B cell (primary cell): ENCODE data around the gene CXorf49. TPM values are rescaled to one million over a fixed set of nuclear protein-coding genes. Genes with fewer than 3 reads are reported as not detected.
A peak's percentile ranks its signal among the peaks of the same experiment; 100 is the strongest.
"Not testable (repeated sequence)": the region's sequence is repeated elsewhere in the genome, so short reads cannot be mapped to it uniquely, and the experiment has no call there.

Experiments used
- ATAC-seq: fragments of 200-7000 bp; cut with Tn5 transposase; one replicate; pipeline ENCODE4 v1.10.0; 2021; ENCODE audit warnings: low read depth, mild to moderate bottlenecking, moderate number of reproducible peaks, moderate library complexity
- CTCF ChIA-PET: fragments of 350-600 bp; sonication (Branson Sonifier 250); formaldehyde crosslinking; loops from one replicate; lab custom pipeline; 2021; ENCODE audit warnings: antibody characterized with exemption, inconsistent platforms; lab: Charles Lee
- POLR2A ChIA-PET: fragments of 350-600 bp; sonication (Branson Sonifier 250); formaldehyde crosslinking; loops from one replicate; lab custom pipeline; 2021; ENCODE audit warnings: antibody characterized with exemption; lab: Charles Lee
- DNase-seq: peaks from one replicate; pipeline ENCODE4 v3.0.0; 2013
- H2AFZ ChIP-seq: 2 replicates; pipeline ENCODE4 v1.6.1; 2012; ENCODE audit warnings: mild to moderate bottlenecking, low read depth, low read length; ENCODE audit not compliant: insufficient read depth, poor library complexity, severe bottlenecking
- H3K27ac ChIP-seq, 2 donors: 1 replicate in 1 of 2; 2 replicates in 1 of 2; pipeline ENCODE4 v1.5.1; 2012 to 2013; ENCODE audit warnings: low read length in 2 of 2, mild to moderate bottlenecking in 2 of 2, moderate library complexity in 1 of 2
- H3K27me3 ChIP-seq, 4 experiments: fragments of 200-600 bp in 1 of 4; sonication (generic) in 1 of 4; replicated peaks in 1 of 4; 1 replicate in 2 of 4; 2 replicates in 2 of 4; pipeline versions ENCODE4 v1.6.1 to v1.7.0; 2013 to 2016; ENCODE audit warnings: low read length in 3 of 4, mild to moderate bottlenecking in 2 of 4, mixed read lengths in 1 of 4, moderate library complexity in 1 of 4; ENCODE audit not compliant: insufficient read depth in 4 of 4, control insufficient read depth in 3 of 4; ENCODE audit errors: control extremely low read depth in 1 of 4
- H3K36me3 ChIP-seq, 2 experiments: replicated peaks in 1 of 2; 1 replicate in 1 of 2; 2 replicates in 1 of 2; pipeline versions ENCODE4 v1.6.1 to v1.7.1; 2013; ENCODE audit warnings: low read length in 1 of 2; ENCODE audit not compliant: insufficient read depth in 2 of 2, control insufficient read depth in 1 of 2; ENCODE audit errors: control extremely low read depth in 1 of 2, extremely low read depth in 1 of 2
- H3K4me1 ChIP-seq, 2 donors: fragments of 200-600 bp in 1 of 2; sonication (generic) in 1 of 2; 1 replicate in 1 of 2; 2 replicates in 1 of 2; pipeline versions ENCODE4 v1.5.1 to v1.6.1; 2013 to 2017; ENCODE audit warnings: low read length in 2 of 2; ENCODE audit not compliant: control insufficient read depth in 2 of 2, insufficient read depth in 2 of 2
- H3K4me2 ChIP-seq: replicated peaks from 2 replicates; pipeline ENCODE3; 2012; ENCODE audit warnings: mild to moderate bottlenecking, low read depth, low read length; ENCODE audit not compliant: poor library complexity, severe bottlenecking
- H3K4me3 ChIP-seq, 5 experiments: fragments of 200-600 bp in 1 of 5; sonication (generic) in 1 of 5; 1 replicate in 3 of 5; 2 replicates in 2 of 5; pipeline versions ENCODE4 v1.5.1 to v1.7.0; 2011 to 2016; ENCODE audit warnings: low read length in 4 of 5, mild to moderate bottlenecking in 4 of 5, low read depth in 2 of 5, control low read depth in 1 of 5, moderate library complexity in 1 of 5; ENCODE audit not compliant: insufficient read depth in 1 of 5; ENCODE audit errors: control extremely low read depth in 1 of 5, extremely low read depth in 1 of 5
- H3K79me2 ChIP-seq: fragments of 200-600 bp; sonication (generic); one replicate; pipeline ENCODE4 v1.6.0; 2016; ENCODE audit warnings: low read length; ENCODE audit not compliant: control insufficient read depth, insufficient read depth
- H3K9ac ChIP-seq: fragments of 200-600 bp; sonication (generic); 2 replicates; pipeline ENCODE4 v1.6.1; 2017; ENCODE audit warnings: mild to moderate bottlenecking, low read length, moderate library complexity
- H3K9me3 ChIP-seq, 3 donors: one replicate each; pipeline versions ENCODE4 v1.6.1 to v1.7.1; 2013; ENCODE audit warnings: low read length in 2 of 3; ENCODE audit not compliant: control insufficient read depth in 2 of 3, insufficient read depth in 1 of 3; ENCODE audit errors: control extremely low read depth in 1 of 3
- H4K20me1 ChIP-seq: 2 replicates; pipeline ENCODE4 v1.6.0; 2012; ENCODE audit warnings: mild to moderate bottlenecking, low read length; ENCODE audit not compliant: insufficient read depth, control insufficient read depth, poor library complexity, severe bottlenecking
- H3K27ac Mint-ChIP-seq: one replicate; pipeline ENCODE4 v1.8.0; 2021; ENCODE audit warnings: mixed read lengths
- H3K27me3 Mint-ChIP-seq: one replicate; pipeline ENCODE4 v1.8.0; 2021; ENCODE audit warnings: mixed read lengths
- H3K4me1 Mint-ChIP-seq: one replicate; pipeline ENCODE4 v1.8.0; 2021; ENCODE audit warnings: mixed read lengths
- H3K4me3 Mint-ChIP-seq: one replicate; pipeline ENCODE4 v1.8.0; 2021; ENCODE audit warnings: mixed read lengths
- H3K9me3 Mint-ChIP-seq: one replicate; pipeline ENCODE4 v1.8.0; 2022; ENCODE audit warnings: mixed read lengths; ENCODE audit not compliant: insufficient read depth
- WGBS: methylation state at CpG from one replicate; pipeline ENCODE4 v1.1.5; 2013; ENCODE audit warnings: missing lambda C conversion rate; ENCODE audit not compliant: insufficient coverage; 5-methylcytosine and 5-hydroxymethylcytosine counted together
- intact Hi-C: fragments of 100-400 bp; cut with micrococcal nuclease; formaldehyde crosslinking; loops from one replicate; pipeline ENCODE4 v1.10.0; 2022
- polyA plus RNA-seq: library from polyadenylated mRNA; depleted of rRNA; stranded (reverse); fragments of >200 nt; gene quantifications from 2 replicates; pipeline ENCODE4 v1.2.3, GENCODE V29; 2012
- total RNA-seq, 2 donors: library from RNA; stranded (reverse); fragments of 120-200 nt in 1 of 2; gene quantifications; 1 replicate in 1 of 2; 2 replicates in 1 of 2; pipeline versions ENCODE4 v1.2.3 to v1.2.4, GENCODE V29; 2013 to 2022

The CXorf49 gene
- total and polyA plus RNA-seq, 2 donors (not counting 1 experiment from before 2014, with no cell fraction given) = not detected

GRCh38 chrX:71716323-71716722 lies 1.8 kb downstream of the CXorf49 start:
- H3K27me3 ChIP-seq, H3K79me2 ChIP-seq, H3K9me3 Mint-ChIP-seq, H3K4me3 ChIP-seq, POLR2A ChIA-PET, intact Hi-C loops, H3K27me3 Mint-ChIP-seq, CTCF ChIA-PET, H3K36me3 ChIP-seq, H3K27ac ChIP-seq, ATAC-seq, H3K27ac Mint-ChIP-seq, H3K9me3 ChIP-seq, H2AFZ ChIP-seq, H4K20me1 ChIP-seq, H3K4me2 ChIP-seq, H3K9ac ChIP-seq, H3K4me3 Mint-ChIP-seq, H3K4me1 ChIP-seq, DNase-seq, H3K4me1 Mint-ChIP-seq: not testable (repeated sequence)
- no CpG with 5 or more reads among the region's 12 CpGs for WGBS

DNA sequence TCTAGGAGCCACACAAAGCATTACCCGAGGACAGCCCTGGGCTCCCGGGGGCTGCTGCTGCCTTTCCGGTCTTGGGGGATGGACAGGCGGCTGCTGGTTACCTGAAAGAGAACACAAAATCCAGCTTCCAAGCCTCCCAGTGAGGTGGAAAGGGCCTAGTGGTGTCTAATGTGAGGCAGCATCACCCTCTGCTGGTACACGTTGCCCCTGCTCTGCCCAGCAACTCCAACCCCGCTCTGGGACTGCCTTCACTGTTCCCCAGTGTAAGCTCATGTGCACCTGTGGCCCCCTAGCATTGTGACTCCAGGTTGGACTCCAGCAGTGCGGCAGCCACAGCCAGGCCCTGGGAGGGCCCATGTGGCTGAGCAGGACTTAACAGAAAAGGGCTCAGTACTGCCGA lies 2.5 kb downstream of the CXorf49 start:
- H3K27ac ChIP-seq, H3K9ac ChIP-seq, ATAC-seq, POLR2A ChIA-PET, H3K4me3 ChIP-seq, H3K27me3 ChIP-seq, H3K36me3 ChIP-seq, CTCF ChIA-PET, H3K4me1 Mint-ChIP-seq, H3K4me1 ChIP-seq, H3K4me2 ChIP-seq, intact Hi-C loops, H3K4me3 Mint-ChIP-seq, H3K79me2 ChIP-seq, H3K9me3 ChIP-seq, H2AFZ ChIP-seq, H4K20me1 ChIP-seq, DNase-seq, H3K27ac Mint-ChIP-seq, H3K9me3 Mint-ChIP-seq, H3K27me3 Mint-ChIP-seq: not testable (repeated sequence)
- WGBS = no CpG with 5 or more reads among the region's 8 CpGs

- H3K79me2 ChIP-seq, H3K36me3 ChIP-seq, H3K27me3 ChIP-seq, DNase-seq, intact Hi-C loops, H3K27ac Mint-ChIP-seq, H2AFZ ChIP-seq, H4K20me1 ChIP-seq, H3K4me1 ChIP-seq, H3K4me1 Mint-ChIP-seq, H3K27me3 Mint-ChIP-seq, CTCF ChIA-PET, H3K9ac ChIP-seq, H3K4me2 ChIP-seq, H3K9me3 ChIP-seq, POLR2A ChIA-PET, H3K9me3 Mint-ChIP-seq, H3K4me3 Mint-ChIP-seq, H3K4me3 ChIP-seq, ATAC-seq, H3K27ac ChIP-seq: not testable (repeated sequence)
- WGBS = no CpG with 5 or more reads among the region's 14 CpGs
Measured at GRCh38 chrX:71714064-71714463, 4.0 kb downstream of the CXorf49 start.

DNA sequence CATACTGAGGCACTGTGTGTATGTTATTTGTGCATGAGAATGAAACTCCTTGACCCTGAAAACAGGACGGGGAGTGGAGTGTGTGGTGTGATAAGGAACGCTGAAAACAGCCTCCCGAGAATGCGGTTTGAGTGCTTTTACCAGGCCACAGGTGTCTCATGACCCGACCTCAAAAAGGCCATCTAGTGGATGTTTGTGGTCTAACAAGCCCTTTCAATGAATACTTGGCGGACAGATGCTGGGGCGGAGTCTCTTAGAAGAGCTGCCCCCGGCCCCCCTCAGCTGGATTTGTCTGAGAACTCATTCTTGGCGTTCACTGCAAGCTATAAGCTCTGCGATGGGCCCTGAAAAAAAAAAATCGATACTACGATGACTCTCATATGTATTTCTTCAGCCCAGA lies 15.2 kb downstream of the CXorf49 start:
- CTCF ChIA-PET, DNase-seq, H3K9ac ChIP-seq, H3K79me2 ChIP-seq, H3K4me1 Mint-ChIP-seq, H3K27ac Mint-ChIP-seq, H3K4me1 ChIP-seq, H3K27me3 Mint-ChIP-seq, H3K27ac ChIP-seq, H3K4me2 ChIP-seq, H3K27me3 ChIP-seq, H3K4me3 ChIP-seq, H3K9me3 ChIP-seq, intact Hi-C loops, H2AFZ ChIP-seq, POLR2A ChIA-PET, H3K9me3 Mint-ChIP-seq, H3K36me3 ChIP-seq, H3K4me3 Mint-ChIP-seq, H4K20me1 ChIP-seq: not testable (repeated sequence)
- WGBS = no CpG with 5 or more reads among the region's 12 CpGs
- ATAC-seq = peak; percentile 39
